HAP-1 (cell line): ENCODE results near the gene DUSP6.

Experiments
- DNase-seq, 2 experiments: peaks; one replicate each; pipeline ENCODE4 v3.0.0-alpha.2; 2016 to 2020; ENCODE audit warnings: low spot score in 2 of 2
- H3K27me3 ChIP-seq: fragments of 250-450 bp; sonication (Bioruptor Pico); 2 replicates; pipeline ENCODE4 v1.5.1; 2020; ENCODE audit warnings: low read depth, mild to moderate bottlenecking, moderate library complexity
- H3K36me3 ChIP-seq: fragments of 250-450 bp; sonication (Bioruptor Pico); replicated peaks from 2 replicates; pipeline ENCODE4 v1.5.1; 2020; ENCODE audit warnings: mild to moderate bottlenecking
- H3K4me1 ChIP-seq: fragments of 250-450 bp; sonication (Bioruptor Pico); 2 replicates; pipeline ENCODE4 v1.5.1; 2020; ENCODE audit warnings: mild to moderate bottlenecking
- H3K4me3 ChIP-seq: fragments of 250-450 bp; sonication (Bioruptor Pico); 2 replicates; pipeline ENCODE4 v1.5.1; 2020; ENCODE audit warnings: mild to moderate bottlenecking, moderate library complexity
- H3K9me3 ChIP-seq: fragments of 250-450 bp; sonication (Bioruptor Pico); 2 replicates; pipeline ENCODE4 v1.5.1; 2020; ENCODE audit warnings: mild to moderate bottlenecking, moderate library complexity
- in situ Hi-C: fragments of 300-500 bp; cut with MboI; formaldehyde crosslinking; loops from 3 replicates; pipeline ENCODE4 v1.14.3; 2020; ENCODE audit warnings: low sequenced_read_pairs, inconsistent platforms, mixed read lengths

The DUSP6 gene

GRCh38 chr12:89352492-89353187, at the start of gene DUSP6:
Gene DUSP6 (minus strand): TSS chr12:89352501. CDS start chr12:89352039, 462 bp downstream.
- Histone ChIP-seq H3K9me3 (no peaks in the 10 kb centered on the region), H3K4me3 (peak within 1 kb of the TSS; percentile 38), H3K27me3 (peaks cover 13% of the 10 kb centered on the region), H3K36me3 (no peaks in the 10 kb centered on the region), H3K4me1 (peaks cover 34% of the 10 kb centered on the region)
- in situ Hi-C loops, result no loop called here
- peak; percentile 94 for DNase-seq

GRCh38 chr12:89401433-89402058, 49.2 kb upstream of the DUSP6 start:
- Histone ChIP-seq H3K4me3 (no peak overlapping the region), H3K9me3 (no peaks in the 10 kb centered on the region), H3K36me3 (no peaks in the 10 kb centered on the region), H3K4me1 (no peaks in the 10 kb centered on the region), H3K27me3 (no peaks in the 10 kb centered on the region)
- no peak for DNase-seq
- in situ Hi-C loops, result no loop called here

GRCh38 chr12:89400415-89400814, 48.1 kb upstream of the DUSP6 start:
- DNase-seq, result no peak
- H3K36me3 ChIP-seq, result no peaks in the 10 kb centered on the region
- in situ Hi-C loops, result no loop called here
- no peak overlapping the region for H3K4me3 ChIP-seq
- H3K4me1 ChIP-seq, result no peaks in the 10 kb centered on the region
- H3K27me3 ChIP-seq, result no peaks in the 10 kb centered on the region
- H3K9me3 ChIP-seq, result no peaks in the 10 kb centered on the region

GRCh38 chr12:89395712-89396111, 43.4 kb upstream of the DUSP6 start:
- DNase-seq, result no peak
- Histone ChIP-seq H3K27me3 (no peaks in the 10 kb centered on the region), H3K4me3 (no peak overlapping the region), H3K4me1 (no peaks in the 10 kb centered on the region), H3K36me3 (no peaks in the 10 kb centered on the region), H3K9me3 (no peaks in the 10 kb centered on the region)
- in situ Hi-C loops, result no loop called here

- H3K36me3 ChIP-seq, result no peaks in the 10 kb centered on the region
- DNase-seq, result no peak
- in situ Hi-C loops, result no loop called here
- no peaks in the 10 kb centered on the region for H3K27me3 ChIP-seq
- no peak overlapping the region for H3K4me3 ChIP-seq
- no peaks in the 10 kb centered on the region for H3K4me1 ChIP-seq
- H3K9me3 ChIP-seq, result no peaks in the 10 kb centered on the region
Observed at GRCh38 chr12:89393551-89394121, 41.3 kb upstream of the DUSP6 start.

- Histone ChIP-seq H3K9me3 (no peaks in the 10 kb centered on the region), H3K4me1 (no peaks in the 10 kb centered on the region), H3K36me3 (no peaks in the 10 kb centered on the region), H3K4me3 (no peak overlapping the region), H3K27me3 (no peaks in the 10 kb centered on the region)
- in situ Hi-C loops, result no loop called here
- no peak for DNase-seq
Observed at GRCh38 chr12:89392391-89392790, 40.1 kb upstream of the DUSP6 start.

GRCh38 chr12:89391726-89392336, 39.5 kb upstream of the DUSP6 start:
- in situ Hi-C loops, result no loop called here
- no peaks in the 10 kb centered on the region for H3K27me3 ChIP-seq
- H3K4me1 ChIP-seq, result no peaks in the 10 kb centered on the region
- no peaks in the 10 kb centered on the region for H3K36me3 ChIP-seq
- no peak overlapping the region for H3K4me3 ChIP-seq
- no peaks in the 10 kb centered on the region for H3K9me3 ChIP-seq
- DNase-seq, result no peak

GRCh38 chr12:89390802-89391673, 38.7 kb upstream of the DUSP6 start:
- no peaks in the 10 kb centered on the region for H3K4me1 ChIP-seq
- in situ Hi-C loops, result no loop called here

GRCh38 chr12:89389755-89390661, 37.7 kb upstream of the DUSP6 start:
- DNase-seq, result no peak
- H3K4me1 ChIP-seq, result no peaks in the 10 kb centered on the region

More at GRCh38 chr12:89390802-89391673, 38.7 kb upstream of the DUSP6 start:
- Histone ChIP-seq H3K36me3 (no peaks in the 10 kb centered on the region), H3K4me3 (no peak overlapping the region), H3K27me3 (no peaks in the 10 kb centered on the region), H3K9me3 (no peaks in the 10 kb centered on the region)
- DNase-seq, result no peak

GRCh38 chr12:89386138-89386537, 33.8 kb upstream of the DUSP6 start:
- in situ Hi-C loops, result no loop called here
- Histone ChIP-seq H3K36me3 (no peaks in the 10 kb centered on the region), H3K4me1 (no peaks in the 10 kb centered on the region), H3K9me3 (no peaks in the 10 kb centered on the region), H3K27me3 (no peaks in the 10 kb centered on the region), H3K4me3 (no peak overlapping the region)
- no peak for DNase-seq

More at GRCh38 chr12:89389755-89390661, 37.7 kb upstream of the DUSP6 start:
- in situ Hi-C loops, result no loop called here
- Histone ChIP-seq H3K9me3 (no peaks in the 10 kb centered on the region), H3K36me3 (no peaks in the 10 kb centered on the region), H3K4me3 (no peak overlapping the region), H3K27me3 (no peaks in the 10 kb centered on the region)

GRCh38 chr12:89384807-89385206, 32.5 kb upstream of the DUSP6 start:
- H3K27me3 ChIP-seq, result no peaks in the 10 kb centered on the region
- no peaks in the 10 kb centered on the region for H3K4me1 ChIP-seq
- no peaks in the 10 kb centered on the region for H3K9me3 ChIP-seq
- no peak overlapping the region for H3K4me3 ChIP-seq
- H3K36me3 ChIP-seq, result no peaks in the 10 kb centered on the region
- in situ Hi-C loops, result no loop called here
- no peak for DNase-seq

- in situ Hi-C loops, result no loop called here
- no peaks in the 10 kb centered on the region for H3K4me1 ChIP-seq
- DNase-seq, result no peak
- H3K9me3 ChIP-seq, result no peaks in the 10 kb centered on the region
- no peak overlapping the region for H3K4me3 ChIP-seq
- no peaks in the 10 kb centered on the region for H3K27me3 ChIP-seq
- H3K36me3 ChIP-seq, result no peaks in the 10 kb centered on the region
Observed at GRCh38 chr12:89384050-89384758, 31.9 kb upstream of the DUSP6 start.
